Measurements from ENCODE around the gene LPAR5. TPM values are rescaled to one million over a fixed set of nuclear protein-coding genes. Genes with fewer than 3 reads are reported as not detected.

Gene LPAR5
- total RNA-seq, result 0.04 and 0.07 TPM in 2 replicates

DNA sequence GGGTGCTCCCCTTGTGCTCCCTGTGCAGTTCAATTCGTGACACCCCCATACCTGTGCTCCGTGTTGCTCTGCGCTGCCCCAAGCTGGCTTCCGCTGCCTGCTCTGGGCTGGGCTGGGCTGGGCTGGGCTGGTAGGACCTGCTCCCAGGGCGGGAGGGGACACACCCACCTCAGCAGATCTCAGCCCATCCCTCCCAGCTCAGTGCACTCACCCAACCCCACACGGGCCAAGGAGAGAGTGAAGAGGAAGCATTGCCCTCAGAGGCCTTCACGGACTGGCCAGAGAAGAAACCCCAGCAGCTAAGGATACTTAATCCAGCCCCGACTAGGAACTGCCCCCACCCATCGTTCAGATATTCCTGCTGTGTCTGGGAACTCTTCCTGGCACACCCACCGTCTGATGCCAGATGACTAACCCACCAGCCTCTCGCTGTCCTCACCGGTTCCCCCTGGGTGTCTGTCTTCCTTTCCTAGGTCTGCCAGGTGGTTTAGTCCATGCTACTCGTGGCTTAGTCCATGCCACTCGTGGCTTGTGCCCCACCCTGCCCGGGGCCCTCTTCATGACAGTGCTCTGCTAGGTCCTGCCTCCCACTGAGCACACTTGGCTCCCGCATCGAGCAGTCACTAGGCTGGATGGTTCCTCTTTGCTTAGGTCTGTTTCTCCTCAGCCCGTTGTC is at the start of gene LPAR5:
Gene LPAR5 (minus strand): TSS at position 104 of the 676 bp plus-strand sequence. CDS start 14,711 bp downstream, outside the sequence.
- no peak for DNase-seq (ENCODE audit: low read depth, low spot score)

DNA sequence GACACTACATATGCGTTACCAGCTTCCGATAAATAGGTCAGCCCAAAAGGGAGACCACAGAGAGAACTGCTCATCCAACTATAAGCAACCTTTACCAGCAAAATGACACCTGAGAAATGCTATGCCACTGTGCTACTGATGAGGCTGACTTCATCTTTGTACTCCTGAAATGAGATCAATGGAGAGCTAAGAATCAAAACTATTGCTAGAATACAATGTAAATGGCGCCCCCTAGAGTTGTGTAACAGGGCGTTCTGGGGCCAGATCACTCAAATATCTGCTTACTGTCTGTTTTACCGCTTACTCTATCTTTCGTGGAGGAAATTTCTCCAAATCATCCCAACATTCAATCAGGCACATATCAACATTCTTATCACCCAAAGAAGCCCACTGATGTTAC is 48.9 kb upstream of the LPAR5 start:
- DNase-seq (ENCODE audit: low read depth, low spot score), result no peak

DNA sequence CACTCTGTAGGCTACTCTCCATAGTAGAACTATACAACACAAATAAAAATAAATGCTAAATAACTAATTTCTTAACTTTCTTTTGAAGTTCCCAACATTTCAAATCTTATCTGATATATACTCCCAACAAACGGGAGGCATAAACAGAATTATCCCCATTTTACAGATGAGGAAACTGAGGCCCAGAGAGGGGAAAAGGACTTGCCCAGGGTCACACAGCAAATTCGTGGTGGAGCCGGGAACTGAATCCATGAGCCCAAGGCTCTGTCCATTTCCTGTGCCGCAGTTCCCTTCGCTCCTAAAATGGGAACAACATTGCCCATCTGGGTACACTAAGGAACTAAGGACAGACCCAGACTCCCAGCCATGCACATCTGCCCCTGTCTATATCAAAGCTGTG is 41.2 kb upstream of the LPAR5 start:
- no peak for DNase-seq (ENCODE audit: low read depth, low spot score)

DNA sequence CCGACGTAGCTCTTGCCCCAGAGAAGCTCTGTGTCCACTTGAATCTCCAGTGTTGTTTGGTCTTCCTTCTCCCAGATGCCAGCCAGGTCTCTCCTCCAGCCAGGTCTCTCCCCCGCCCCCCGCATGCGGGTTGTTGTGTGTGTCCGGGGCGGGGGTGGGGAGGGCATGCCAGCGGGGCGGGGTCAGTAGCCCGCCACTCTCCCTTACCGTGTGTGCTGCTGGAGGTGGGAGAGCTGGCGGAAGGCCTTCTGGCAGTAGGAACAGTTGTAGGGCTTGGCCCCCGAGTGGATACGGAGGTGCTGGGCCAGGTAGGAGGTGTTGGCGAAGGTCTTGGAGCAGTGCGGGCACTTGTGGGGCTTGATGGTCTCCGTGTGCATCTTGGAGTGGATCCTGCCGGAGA is 36.4 kb upstream of the LPAR5 start:
- no peak for DNase-seq (ENCODE audit: low read depth, low spot score)

DNA sequence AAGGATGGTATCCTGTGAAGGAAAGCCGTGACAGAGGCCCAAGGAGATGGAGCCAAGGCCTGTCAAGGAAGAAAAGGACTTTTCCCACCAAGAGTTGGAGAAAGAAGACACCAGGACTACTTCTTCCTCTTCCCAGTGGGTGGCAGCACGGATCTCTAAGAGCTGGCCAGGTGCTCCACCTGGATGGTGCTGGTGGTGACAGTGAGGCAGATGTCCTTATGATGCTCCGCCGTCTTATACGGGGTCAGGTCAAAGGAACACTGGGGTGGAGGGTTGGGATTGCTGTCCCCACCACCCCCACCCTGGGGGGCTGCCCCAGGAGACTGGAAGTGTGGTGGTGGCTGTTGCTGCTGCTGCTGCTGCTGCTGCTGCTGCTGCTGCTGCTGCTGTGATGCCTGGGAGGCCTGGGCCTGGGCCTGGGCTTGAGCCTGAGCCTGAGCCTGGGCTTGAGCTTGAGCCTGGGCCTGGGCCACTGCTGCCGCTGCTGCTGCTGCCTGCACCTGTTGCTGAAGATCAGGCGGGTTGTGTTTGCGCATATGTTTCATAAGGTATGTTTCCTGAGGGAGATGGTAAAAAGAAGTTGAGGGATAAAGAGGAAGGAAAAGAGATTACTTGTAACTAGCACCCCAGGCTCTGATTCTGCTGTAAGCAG is 31.9 kb upstream of the LPAR5 start:
- DNase-seq (ENCODE audit: low read depth, low spot score), result no peak

DNA sequence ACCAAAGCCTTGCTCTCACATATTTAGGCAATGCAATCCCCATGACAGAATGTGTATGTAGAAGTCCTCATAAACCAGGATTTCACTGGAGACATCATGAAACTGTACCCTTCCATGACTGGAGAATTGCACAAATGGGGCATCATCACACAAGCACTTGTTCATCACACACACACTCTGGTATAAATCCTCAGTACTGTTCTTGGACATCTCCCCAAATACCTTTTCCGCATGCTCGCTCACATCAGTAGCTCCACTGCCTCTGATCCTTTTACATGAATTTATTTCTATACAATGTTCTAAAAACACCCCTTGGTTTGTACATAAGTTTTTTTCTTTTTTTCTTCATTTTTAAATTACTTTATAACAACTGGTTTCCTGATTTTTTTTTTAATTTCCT is 30.5 kb upstream of the LPAR5 start:
- no peak for DNase-seq (ENCODE audit: low read depth, low spot score)

DNA sequence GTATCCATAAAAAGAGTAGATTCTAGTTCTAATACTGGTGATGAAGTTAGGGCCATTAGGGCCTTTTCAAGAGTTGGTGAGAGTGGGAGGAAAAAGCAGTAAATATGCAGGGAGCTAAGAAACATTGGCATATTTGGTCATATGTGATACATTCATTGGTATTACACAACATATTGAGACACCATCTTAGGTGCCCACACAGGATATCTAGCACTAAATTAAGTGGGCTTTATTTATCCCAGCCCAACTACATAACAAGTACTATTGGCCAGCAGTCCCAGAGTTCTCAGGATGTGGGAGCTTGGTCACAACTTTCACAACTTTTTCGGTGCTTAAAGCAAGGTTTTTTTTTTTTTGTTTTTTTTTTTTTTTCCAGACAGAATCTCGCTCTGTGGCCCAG is 29.1 kb upstream of the LPAR5 start:
- DNase-seq (ENCODE audit: low read depth, low spot score), result no peak

DNA sequence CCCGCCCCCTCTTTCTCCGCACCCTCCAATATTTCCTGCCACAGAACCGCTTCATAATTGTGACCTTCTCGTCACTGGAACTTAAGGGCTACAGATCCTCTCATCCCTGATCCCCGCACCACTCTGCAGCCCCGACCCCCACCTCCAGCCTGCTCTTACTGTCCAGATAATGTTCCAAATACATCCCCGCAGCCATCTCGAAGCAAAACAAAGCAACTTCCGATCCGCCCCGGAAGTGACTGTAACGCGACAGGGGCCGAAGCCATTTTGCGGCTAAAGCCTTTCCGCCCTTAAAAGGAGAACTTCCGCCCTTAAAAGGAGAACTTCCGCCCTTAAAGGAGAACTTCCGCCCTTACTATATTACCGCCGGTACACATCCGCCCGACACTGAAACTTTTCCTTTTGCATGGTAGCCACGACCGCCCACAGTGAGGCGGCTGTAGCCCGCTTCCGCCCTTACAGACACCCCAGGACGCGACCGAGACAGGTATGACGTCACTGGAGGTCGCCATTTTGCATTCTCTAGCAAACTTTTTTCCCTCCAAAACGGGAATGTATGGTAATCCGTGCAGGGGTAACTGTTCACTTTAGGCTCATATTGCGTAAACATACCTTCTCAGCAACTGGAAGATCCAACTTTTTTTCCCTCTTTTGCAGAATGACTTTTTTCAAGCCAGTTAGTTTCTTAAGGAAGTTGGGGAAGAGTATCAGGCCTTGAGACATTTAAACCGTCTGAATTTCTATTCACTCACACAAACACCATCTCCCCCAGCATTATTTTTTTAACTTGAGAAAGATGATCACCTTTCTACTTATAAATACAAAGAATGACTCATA is 27.4 kb upstream of the LPAR5 start, which contains the start of gene ING4:
Gene ING4 (minus strand): TSS at position 214 of the 837 bp plus-strand sequence. CDS start 18 bp downstream, at position 196.
- DNase-seq (ENCODE audit: low read depth, low spot score), result peak; percentile 98

DNA sequence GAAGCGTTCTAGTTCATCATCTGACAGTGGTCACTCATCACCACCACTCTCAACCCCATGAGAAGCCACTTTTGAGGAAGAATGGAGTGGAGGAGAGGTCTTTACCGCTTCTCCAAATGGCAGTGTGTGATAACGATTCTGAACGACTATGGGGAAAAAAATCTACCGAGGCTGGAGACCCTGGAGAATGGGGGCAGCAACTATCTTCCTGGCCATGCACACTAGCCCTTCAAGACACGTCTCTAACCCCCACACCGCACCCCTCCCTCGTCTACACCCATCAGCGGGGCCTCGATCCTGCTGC is 26.8 kb upstream of the LPAR5 start:
- no peak for DNase-seq (ENCODE audit: low read depth, low spot score)

DNA sequence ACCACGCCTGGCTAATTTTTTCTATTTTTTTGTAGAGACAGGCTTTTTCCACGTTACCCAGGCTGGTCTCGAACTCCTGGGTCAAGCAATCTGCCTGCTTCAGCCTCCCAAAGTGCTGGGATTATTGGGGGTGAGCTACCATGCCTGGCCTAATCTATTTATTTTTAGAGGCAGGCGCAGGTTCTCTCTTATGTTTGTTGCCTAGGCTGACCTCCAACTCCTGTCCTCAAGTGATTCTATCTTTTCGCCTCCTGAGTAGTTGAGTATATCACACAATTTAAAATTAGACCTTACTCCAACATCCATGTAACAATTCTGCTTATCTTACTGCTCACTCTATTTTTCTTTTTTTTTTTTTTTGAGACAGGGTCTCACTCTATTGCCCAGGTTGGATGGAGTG is 18.2 kb upstream of the LPAR5 start:
- no peak for DNase-seq (ENCODE audit: low read depth, low spot score)

DNA sequence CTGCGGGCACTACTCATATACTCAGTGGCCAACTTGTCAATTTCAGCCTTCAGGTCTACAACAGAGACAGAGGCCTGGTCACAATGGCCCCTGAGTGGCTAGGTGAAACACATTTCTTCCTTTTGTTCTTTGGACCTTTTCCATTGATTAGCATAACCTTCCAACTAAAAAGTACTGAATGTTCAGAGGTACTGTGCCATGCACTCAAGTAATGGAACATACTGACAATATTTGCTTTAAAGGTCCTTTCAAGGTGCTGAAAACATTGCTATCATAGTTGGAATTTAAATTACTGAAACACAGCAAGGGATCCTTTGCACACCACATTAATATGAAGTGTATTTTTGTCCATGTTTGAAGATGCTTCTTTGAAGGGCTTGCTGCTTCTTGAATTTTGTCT is 17.6 kb upstream of the LPAR5 start:
- no peak for DNase-seq (ENCODE audit: low read depth, low spot score)

DNA sequence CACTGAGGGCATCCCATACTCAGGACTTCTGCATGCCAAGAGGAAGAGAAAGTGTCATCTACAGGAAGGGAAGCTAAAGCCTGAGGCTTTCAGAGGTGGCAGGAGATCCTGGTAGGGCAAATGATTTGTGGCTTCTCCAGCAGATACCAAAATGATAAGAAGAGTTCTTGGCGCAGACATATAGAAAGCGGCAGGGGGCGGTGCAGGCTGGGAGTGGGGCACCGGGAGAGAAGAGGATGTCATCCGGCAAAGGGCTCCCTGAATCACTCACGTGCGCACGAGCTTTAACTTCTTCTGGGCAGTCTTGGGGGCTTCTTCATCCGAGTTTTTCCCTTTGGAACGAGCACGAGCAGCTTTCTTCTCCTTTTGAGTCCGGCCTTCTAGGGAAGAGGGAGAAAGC is 16.6 kb upstream of the LPAR5 start:
- no peak for DNase-seq (ENCODE audit: low read depth, low spot score)

DNA sequence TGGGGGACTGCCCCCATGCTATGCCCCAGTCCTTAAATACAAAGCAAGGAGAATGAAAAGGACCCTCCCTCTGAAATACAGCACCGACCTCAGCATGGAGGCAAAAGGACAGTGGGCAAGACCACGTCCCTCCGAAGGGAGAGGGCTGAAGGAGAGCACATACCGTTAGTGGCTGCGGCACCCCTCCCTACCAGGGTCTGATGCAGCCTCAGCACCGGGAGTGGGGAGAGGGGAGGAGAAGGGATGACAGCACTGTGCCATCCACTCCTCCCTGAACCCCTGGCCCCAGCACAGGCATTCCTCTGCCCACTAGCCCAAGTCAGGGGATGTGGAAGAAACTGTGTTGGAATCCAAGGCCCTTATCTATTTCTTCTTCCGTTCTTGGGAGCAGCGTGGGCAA is 15.1 kb upstream of the LPAR5 start:
- DNase-seq (ENCODE audit: low read depth, low spot score), result no peak

DNA sequence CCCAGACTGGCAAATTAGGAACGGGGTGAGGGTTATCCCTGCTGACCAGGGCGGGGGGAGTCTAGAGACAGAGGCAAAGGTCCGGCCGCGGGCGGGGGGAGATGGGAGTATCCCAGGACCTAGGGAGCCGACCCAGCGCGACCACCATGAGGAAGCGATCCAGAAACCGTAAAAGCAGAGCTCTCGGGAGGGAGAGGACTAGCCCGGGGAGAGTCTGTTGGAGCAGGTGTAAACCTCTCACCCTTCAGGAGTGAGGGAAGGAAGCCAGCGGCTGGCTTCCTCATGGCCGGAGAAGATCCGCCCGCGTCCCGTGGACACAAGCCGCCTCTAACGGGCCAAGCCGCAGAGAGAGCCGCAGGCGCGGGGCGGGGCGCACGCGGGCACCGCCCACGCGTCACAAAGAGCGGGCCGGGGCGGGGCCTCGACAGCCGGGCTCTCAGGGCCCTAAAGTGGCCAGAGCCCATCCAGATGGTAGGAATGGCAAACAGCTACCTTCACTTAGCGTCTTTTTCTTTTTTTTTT is 11.4 kb upstream of the LPAR5 start, which contains the start of gene ACRBP:
Gene ACRBP (minus strand): TSS at position 350 of the 522 bp plus-strand sequence. CDS start 66 bp downstream, at position 284.
- peak; percentile 15 for DNase-seq (ENCODE audit: low read depth, low spot score)

DNA sequence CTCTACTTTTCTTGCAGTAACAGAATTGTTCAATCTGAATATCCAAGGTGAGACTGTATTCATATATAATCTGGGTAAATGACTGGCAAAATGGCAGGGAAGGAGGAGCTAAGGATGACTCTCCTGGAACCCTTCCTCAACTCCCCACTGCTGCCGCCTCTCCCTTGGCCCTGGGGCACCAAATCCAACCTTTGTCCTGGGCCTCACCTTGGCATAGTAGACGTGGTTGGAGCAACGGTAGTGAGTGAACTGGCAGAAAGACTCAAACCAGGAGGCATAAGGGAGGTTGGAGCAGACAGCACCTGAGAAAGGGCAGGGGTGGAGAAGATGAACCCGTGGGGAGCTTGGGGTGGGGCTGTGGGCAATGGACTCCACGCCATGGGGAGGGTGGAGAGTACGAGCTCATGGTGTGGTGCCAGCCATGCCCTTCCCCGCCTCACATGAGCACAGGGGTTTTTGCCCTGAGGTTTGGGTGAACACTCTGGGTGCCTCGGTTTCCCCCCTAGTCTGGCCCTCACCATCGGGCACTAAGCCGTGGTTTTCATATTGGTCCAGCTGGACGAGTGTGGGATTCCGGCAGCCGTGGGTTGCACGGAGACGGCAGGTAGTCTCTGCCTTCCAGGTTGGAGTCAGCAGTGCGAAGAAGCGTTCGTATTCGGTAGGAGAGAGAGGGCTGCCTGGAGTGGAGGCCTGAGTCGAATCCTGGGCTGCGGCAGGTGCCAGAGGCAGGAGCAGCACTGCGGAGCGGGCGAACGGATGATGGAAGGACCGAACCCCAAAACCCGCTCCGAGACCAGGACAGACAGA is 10.7 kb upstream of the LPAR5 start:
- DNase-seq (ENCODE audit: low read depth, low spot score), result no peak

DNA sequence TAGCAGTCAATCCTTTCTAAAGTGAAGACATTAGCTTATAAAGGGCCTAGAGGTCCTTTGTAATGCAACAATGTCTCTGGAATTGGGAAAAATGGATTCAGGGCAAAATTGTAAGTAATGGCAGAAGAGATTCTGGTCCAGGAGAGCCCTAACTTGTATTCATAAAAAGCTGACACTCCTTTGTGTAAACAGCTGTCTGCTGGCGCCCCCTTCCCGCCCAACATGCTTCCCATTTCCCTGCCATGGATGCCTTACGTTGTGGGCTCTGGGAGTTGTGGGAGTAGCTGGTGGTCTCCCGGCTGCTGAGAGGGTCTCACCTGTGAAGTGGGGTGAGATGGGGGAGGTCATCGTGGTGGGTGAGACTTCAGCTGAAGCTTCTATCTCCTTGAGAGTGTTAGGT is 9.1 kb upstream of the LPAR5 start:
- DNase-seq (ENCODE audit: low read depth, low spot score), result no peak

DNA sequence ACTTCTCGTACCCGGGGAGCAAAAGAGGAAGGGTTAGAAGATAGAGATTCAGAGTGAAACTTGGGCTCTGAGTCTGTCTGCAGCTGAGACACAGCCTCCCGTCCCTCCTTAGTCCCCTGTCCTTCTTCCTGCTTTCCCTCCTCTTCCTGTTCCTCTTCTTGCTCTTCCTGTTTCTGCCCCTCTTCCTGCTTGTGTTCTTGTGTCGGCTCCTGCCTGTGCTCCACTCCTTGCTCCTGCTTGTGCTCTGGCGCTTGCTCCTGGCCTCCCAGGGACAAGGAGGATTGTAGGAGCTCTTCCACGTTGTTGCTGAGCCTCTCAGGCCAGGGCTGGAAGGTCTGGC is 8.5 kb upstream of the LPAR5 start:
- no peak for DNase-seq (ENCODE audit: low read depth, low spot score)

DNA sequence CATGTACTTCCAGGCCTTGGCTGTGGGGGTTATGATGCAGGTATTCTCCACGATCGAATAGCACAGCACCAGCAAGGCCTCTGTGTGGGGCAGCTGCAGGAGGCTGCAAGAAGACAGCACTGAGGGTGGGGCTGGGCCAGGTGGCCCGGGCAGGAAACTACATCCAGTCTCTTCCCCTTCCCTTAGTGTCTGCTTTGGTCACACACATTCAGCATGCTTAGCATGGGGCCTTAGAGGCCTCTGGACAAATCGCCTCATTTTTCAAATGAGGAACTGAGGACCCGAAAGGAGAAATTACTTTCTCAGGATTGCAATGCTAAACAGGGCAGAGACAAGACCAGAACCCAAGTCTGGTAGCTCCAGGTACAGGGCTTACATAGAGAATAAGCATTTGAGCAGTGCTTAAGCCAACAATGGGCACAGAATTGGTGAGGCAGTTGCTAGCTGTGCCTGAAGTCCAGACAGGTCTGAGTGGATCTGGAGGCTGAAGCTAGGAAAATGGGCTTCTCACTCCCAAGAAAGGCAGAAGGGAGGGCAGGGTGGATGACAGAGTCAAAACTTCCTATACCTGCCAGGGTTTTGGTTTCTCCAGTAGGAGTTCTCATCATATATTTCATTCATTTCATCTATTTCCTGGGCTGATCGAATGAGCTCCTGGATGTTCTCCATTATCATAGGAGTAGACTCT is 8.0 kb upstream of the LPAR5 start:
- DNase-seq (ENCODE audit: low read depth, low spot score), result no peak

DNA sequence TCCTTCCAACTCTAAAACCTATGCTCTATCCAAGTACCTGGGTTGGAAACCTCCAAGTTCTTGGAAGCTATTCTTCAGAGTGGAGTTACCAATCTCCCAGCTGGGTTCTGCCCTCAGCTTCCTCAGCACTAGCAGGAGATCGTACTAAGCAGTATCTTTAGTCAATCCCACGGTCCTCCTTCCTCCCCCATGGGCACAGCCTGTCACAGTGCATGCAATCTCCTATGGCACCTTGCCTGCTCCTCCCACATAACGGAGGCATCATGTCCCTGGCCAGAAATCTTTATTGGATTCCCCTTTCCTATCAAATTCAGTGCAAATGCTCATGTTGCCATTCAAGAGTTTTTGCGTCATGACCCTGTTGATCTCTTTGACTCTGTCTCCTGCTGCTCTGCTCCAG is 5.4 kb upstream of the LPAR5 start:
- no peak for DNase-seq (ENCODE audit: low read depth, low spot score)

DNA sequence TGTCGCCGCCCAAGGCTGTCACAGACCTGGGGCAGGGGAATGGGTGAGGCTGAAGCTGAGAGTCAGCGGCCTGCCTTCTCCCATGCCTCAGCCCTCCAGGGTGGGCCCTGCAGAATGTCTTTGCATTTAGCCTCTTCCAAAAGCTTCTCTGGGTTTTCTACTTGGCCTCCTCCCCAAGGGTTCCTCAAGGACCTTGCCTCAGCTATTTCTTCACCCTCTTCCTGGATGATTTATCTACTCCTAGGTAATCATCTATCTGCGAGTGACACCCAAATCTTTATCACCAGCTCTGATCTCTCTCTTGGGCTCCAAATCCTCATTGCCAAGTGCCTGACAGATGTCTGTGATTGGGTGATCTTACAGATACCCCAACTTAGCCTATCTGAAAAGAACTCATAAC is 4.7 kb upstream of the LPAR5 start:
- DNase-seq (ENCODE audit: low read depth, low spot score), result no peak

Data from pulmonary artery endothelial cell (primary cell).